GM19372 (cell line): ENCODE results near the gene GNAI2.
"Not testable (repeated sequence)": the region's sequence is repeated elsewhere in the genome, so short reads cannot be mapped to it uniquely, and the experiment has no call there.

Source experiments
- ATAC-seq: cut with Tn5 transposase; IDR thresholded peaks from one replicate; pipeline ENCODE4 v1.9.1; 2021; ENCODE audit warnings: mild to moderate bottlenecking, low read depth, moderate library complexity; ENCODE audit not compliant: unreplicated experiment

GNAI2 gene

DNA sequence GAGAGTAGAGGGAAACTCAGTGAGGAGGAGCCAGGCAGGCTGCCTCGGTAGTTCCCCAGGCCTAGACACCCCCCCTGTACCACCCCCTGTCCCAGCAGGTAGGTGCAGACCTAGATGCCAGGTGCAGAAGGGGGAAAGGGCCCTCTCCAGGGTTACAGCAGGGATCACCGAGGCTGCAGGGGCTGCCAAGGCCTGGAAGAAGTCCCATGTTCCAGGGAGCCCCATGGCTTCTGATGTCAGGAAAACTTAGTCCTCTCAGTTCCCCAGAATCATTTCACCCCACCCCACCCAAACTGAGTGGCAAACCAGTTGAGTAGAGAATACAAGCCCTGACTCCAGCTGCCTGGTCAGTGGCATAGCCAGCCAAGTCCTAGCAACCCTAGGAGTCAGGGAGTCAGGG lies 25.5 kb downstream of the GNAI2 start:
- no peak for ATAC-seq

DNA sequence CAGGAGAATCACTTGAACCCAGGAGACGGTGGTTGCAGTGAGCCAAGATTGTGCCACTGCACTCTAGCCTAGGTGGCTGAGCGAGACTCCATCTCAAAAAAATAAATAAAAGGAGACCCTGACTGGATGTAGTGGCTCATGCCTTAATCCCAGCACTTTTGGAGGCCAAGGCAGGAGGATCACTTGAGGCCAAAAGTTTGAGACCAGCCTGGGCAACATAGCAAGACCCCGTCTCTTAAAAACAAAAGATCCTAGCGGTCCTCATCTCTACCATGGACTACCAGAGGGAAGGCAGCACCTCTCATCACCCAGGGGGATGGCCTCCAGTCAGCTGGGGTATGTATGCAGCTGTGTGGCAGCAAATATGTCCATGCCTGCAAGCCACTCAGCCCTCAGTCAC lies 26.2 kb downstream of the GNAI2 start:
- not testable (repeated sequence) for ATAC-seq

DNA sequence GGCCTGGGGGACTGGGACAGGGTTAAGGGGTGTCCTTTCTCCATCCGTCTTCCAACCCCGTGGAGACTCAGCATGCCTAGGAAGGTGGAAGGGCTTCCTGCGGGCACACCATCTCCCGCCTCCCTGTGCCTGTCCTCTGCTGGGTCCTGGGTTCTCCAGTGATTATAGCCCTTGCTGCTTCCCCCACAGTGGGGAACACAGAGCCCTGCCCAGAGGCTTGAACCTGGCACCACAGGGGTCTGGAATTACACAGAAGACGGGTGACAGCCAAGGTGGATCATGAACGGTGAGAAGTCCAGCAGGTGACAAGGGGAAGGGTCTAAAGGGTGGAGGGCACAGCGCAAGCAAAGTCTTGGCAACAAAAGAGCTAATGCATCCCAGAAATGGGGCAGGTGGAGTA lies 26.8 kb downstream of the GNAI2 start:
- no peak for ATAC-seq

DNA sequence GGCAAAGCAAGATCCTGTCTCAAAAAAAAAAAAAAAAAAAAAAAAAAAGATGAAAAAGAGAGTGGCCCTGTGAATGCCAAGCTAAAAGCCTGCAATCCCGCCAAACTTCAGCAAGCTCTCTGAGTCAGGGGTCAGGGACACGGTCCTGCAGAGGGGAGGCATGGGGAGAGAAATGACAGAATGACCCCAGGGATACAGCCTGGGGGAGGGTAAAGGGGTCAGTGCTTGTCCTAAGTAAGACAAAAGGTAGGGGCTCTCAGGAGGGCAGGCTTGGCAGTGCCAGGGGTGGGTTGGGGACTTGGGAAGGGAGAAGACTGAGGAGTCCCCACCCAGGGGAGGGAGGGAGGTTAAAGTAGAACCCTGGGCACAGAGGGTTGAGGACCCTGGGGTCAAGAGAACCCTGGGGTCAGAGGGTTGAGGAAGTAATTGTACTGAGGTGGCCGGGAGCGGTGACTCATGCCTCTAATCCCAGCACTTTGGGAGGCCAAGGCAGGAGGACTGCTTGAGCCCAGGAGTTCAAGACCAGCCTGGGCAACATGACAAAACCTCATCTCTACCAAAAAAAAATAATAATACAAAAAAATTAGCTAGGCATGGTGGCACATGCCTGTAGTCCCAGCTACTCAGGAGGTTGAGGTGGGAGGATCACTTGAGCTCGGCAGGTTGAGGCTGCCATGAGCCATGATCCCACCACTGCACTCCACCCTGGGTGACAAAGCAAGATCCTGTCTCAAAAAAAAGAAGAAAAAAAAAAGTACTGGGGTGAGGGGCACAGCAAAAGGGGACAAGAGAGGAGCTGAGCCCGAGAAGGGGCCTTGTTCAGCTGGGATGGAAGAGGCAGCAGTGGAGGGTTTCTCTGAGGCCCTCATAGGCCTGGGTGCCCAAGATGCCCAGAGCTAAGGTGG lies 27.7 kb downstream of the GNAI2 start:
- no peak for ATAC-seq

DNA sequence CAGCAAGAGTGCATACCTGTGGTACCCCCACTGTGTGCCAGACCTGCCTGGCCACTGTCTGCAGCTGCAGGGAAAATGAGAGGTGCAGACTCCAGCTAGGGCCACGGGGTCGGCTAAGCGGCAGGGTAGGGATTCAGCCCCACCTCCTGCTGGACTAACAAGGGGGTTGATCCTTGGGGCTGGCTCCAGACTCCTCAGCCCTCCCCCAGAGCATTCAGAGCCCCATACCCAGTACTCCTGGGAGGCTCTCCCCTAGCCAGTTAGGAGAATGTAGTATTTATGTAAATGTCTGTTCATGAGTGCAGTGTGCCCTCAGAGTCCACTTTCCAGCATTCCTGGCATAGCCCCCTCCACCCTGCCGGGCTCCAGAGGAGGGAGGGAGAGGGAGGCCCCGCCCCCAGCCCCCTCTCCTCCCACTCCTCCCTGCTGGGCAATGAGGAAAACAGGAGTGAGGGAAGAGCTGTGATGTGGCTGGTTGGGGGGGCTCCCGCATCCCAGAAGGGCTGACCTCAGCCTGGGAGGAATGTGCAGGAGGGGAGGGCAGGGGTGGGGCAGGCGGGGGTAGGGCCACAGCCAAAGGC lies 28.5 kb downstream of the GNAI2 start:
- no peak for ATAC-seq

DNA sequence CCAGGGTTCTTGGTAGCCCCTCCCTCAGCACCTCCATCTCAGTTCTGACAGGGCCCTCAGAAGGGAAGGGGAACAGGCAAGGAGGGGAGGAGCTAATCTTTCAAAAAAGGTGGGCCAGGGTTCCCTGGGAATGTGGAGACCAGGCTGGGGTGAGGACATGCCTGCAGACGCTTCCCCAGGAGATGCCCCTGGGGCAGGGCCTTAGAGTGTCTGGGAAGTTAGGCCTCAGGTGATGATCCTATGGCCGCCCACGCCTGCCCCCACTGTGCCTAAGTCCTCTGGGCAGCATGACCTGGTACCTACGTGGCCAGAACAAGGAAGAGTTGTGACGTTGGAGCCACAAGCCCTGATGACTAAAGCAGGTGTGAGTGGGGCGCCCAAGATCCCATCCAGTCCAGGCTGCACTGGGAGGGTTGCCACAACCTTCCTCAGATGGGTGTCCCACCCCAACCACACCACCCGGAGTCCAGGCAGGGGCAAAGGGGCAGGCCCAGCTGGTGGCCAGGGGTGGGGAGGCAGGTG lies 29.0 kb downstream of the GNAI2 start:
- ATAC-seq, result no peak

DNA sequence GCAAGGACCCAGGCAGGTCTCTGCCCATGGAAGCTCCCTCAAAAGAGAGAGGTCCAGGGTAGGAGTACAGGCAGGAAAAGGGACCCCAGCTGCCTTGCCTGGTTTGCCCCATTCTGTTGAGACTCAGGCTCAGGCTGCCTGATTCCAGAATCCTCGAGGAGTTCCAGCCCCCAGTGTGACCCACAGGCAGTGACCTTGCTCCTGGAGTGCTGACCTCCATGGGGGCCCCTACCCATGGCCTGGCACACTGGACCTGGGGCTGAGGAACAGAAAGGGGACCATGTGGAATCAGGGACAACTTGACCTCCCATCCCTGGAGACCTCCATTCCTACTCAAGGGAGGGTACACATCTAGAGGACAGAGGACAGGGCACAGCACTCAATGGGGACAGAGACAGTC lies 29.6 kb downstream of the GNAI2 start:
- no peak for ATAC-seq

DNA sequence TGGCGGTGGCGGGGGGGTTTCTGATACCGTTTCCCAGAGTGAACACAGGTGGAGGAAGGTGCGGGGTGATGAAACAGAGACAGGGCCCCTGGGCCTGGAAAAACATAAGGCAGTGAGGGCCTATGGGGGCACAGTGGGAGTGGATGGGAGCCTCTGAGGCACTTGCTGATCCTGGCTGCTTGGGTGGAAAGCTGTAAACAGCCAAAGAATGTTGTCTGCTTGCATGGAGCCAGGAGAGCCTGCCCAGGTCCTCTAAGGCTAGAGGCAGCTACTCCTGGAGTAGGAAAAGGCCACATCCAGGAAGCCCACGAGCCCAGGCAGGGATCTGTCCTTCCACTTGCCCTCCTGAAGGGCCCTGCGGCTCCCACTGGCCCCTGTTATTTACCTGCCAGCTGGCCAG lies 30.0 kb downstream of the GNAI2 start:
- no peak for ATAC-seq

DNA sequence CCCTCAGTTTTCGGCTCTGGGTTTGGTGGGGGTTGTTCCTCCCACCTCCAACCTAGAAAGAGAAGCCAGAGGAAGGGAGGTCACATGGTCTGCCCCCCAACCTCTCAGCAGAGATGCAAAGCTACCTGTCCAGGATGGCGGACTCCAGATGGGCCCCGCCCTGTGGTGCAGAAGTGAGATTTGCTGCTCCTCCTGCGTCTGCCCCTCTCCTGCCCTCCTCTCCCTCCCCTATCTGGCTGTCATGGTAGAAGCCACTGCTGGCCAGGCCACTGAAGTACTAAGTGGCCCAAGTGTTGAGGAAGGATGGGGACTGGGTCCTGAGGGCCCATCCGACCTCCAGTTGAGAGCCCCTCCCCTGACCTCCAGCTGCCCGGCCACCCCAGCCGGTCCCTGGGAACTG lies 30.8 kb downstream of the GNAI2 start:
- ATAC-seq, result no peak

DNA sequence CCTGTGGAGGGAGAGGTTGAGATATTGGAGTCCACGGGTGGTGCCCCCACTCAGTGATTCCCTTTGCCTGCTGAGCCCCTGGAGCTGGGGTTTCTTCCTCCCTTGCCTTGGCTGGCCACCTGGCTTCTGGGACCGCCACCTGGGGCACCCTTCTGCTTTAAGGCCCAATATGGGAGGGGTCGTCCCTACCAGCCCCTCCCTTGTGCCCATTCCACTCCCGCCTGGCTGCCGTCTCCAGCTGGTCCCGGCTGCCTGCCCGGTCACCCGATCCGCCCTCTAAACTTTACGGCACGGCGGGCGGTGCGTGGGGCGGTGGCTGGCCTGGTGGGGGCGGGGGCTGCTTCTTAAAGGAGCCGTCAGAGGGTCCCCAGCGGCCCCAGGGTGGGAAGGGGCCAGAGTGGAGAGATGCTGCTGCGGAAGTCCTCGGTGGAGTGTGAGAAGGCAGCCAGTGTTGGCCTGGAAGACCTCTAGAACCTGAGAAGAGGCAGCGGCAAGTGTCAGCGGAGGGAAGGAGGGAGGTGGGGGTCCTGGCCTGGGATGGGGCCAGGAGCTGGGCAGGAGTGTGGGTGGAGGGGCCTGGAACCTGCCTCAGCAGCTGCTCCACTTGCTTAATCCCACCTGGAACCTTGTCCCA lies 31.4 kb downstream of the GNAI2 start:
- ATAC-seq, result no peak

DNA sequence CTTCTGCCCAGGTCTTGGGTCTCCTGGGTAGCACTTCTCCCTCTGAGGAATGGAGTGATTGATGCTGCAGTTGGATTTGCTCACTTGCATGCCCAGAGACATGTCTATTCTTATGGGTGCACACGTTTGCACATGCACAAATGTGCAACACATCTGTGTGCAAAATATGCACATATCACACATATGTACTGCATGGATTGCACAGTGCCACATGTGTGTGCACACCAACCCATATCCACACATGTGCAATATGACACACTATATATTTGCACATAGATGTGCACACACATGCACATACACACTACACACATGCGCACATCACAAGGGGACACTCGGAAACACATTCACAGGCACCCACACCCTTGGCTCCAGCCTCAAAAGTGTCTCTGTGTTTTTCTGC lies 32.3 kb downstream of the GNAI2 start:
- no peak for ATAC-seq

DNA sequence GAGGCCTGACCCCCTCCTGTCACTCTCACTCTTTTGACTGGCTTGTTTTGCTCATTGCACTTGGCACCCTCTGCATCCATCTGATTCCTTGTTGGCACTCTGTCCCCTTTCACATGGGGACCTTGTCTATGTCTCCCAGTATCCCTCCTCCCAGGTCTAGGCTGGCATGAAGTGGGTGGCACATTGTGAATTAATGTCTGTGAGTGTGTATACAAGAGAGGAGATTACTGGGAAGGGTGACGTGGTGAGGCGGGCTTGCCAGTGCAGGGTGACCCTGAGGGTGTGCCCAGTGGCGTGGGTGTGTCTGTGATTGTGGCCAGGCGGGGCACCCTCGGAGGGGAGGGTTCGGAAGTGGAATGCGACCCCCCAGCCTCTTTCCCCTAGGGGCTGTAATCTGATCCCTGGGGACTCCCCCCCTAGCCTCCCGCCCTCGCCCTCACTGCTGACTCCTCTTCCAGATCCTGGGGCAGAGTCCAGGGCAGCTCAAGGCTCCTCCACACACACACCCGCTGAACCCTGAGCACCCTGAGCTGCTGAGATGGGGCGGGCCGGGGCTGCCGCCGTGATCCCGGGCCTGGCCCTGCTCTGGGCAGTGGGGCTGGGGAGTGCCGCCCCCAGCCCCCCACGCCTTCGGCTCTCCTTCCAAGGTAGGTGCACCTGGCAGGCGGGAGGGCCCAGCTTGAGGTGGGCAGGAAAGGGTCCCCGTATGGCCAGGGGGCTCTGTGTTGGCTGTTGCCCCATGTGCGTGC lies 32.9 kb downstream of the GNAI2 start, which contains the start of gene SEMA3B:
TSS of gene SEMA3B (plus strand) at position 445 of the 749 bp plus-strand sequence. CDS start at position 539, 94 bp downstream.
- ATAC-seq, result no peak

DNA sequence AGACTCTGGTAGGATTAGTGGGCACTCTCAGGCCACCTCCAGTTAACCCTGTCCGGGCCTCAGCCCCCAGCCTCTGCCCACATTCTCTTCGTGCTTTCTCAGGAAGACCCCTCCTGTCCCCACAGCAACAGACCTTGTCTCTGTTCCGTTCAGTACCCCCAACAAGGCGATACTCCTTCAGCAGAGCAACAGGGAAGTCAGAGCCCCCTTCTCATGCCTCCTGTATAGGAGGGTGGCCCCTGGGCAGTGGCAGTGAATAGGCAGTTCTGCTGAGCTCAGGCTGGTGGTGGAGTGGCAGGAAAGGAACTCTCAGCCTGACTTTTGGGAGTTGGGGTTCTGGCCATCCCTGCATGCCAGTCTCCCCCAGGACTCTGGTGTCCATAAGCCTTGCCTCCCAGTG lies 33.5 kb downstream of the GNAI2 start:
- ATAC-seq, result no peak

DNA sequence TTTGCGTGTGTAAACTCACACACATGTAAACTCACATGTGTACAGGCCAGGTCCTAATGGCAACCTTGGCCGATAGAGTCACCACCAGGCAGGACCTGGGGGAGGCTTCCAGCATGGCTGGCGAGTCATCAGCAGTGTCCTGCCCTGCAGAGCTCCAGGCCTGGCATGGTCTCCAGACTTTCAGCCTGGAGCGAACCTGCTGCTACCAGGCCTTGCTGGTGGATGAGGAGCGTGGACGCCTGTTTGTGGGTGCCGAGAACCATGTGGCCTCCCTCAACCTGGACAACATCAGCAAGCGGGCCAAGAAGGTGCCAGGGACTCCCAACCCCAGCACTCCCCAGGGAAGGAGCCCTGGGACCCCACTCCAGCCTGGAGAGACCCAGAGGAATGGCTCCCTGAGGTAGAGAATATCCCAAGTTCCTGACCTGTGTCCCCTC lies 34.0 kb downstream of the GNAI2 start:
- ATAC-seq, result no peak

DNA sequence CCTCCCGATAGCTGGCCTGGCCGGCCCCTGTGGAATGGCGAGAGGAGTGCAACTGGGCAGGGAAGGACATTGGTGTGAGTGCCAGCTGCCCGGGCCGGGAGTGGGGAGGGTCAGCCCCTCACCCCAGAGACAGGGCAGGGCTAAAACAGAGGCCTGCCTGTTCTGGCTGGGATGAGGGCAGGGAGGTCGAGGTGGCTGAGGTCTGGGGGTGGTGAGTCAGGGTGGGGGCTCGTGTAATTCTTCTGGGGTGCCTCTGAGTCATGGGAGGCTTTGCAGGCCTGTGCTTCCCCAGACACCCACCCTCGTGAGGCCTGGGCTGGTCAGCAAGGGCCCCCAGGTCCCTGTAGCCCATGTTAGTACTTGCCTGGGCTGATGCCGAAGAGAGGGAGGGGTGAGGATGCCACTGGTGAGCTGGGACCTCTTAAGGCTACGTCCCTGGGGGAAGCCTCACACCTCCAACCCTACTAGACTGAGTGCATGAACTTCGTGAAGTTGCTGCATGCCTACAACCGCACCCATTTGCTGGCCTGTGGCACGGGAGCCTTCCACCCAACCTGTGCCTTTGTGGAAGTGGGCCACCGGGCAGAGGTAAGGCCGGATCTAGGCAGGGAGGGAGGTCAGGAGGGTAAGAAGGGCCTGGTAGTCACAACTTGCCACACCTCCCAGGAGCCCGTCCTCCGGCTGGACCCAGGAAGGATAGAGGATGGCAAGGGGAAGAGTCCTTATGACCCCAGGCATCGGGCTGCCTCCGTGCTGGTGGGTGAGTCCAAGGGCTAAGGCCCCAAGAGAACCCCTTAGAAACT lies 34.6 kb downstream of the GNAI2 start:
- ATAC-seq, result no peak

DNA sequence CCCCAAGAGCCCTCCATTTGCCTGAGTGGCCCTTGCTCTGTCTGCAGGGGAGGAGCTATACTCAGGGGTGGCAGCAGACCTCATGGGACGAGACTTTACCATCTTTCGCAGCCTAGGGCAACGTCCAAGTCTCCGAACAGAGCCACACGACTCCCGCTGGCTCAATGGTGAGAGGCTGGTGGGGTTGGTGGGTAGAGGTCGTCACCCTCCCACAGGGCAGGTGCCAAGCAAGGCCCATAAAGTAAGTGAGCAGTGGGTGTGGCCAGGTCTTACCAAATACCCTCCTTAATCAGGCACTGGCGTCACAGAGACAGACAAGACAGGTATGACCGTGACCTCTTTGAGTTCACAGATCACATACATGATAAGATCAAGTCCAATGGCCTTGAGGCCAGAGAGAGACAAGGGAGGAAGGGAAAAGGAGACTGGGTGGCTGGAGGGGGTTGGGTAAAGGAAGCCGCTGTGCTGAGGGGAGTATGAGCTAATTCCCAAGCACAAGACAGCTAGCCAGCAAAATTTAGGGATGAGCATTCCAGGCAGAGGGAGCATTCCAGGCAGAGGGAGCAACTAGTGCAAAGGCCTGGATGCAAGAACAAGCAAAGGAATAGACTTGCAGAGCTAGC lies 35.4 kb downstream of the GNAI2 start:
- ATAC-seq, result no peak

DNA sequence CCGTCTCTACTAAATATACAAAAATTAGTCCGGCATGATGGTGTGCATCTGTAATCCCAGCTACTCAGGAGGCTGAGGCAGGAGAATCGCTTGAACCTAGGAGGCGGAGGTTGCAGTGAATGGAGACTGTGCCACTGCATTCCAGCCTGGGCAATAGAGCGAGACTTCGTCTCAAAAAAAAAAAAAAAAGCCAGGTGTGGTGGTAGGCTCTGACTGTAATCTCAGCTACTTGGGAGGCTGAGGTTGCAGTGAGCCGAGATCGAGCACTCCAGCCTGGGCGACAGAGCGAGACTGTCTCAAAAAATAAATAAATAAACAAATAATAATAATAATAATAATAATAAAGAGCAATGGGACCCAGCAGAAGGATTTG lies 36.5 kb downstream of the GNAI2 start:
- ATAC-seq, result not testable (repeated sequence)

DNA sequence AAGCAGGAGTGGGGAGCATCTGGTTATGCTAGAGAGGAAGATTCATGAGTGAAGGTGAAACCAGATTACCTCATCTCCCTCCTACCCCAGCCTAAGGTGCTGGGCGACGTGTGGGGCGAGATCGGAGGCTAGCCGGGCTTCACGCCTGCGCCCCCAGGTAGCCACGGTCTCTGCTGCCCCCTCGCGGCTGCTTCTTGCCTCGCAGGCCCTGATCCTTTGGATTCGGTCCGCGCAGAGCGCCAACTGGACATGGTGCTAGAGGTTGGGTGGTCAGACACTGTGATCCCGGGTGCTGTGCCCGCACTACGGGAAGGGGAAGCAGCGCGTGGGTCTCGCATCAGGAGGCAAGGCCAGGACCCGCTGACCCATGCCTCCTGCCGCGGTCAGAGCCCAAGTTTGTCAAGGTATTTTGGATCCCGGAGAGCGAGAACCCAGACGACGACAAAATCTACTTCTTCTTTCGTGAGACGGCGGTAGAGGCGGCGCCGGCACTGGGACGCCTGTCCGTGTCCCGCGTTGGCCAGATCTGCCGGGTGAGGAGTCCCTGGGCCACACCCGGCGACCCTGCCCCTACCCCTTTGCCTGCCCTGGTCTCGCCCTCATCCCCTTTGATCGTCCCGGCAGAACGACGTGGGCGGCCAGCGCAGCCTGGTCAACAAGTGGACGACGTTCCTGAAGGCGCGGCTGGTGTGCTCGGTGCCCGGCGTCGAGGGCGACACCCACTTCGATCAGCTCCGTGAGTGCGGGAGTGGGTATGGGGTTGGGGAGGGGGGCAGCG lies 37.1 kb downstream of the GNAI2 start:
- peak; percentile 84 for ATAC-seq

DNA sequence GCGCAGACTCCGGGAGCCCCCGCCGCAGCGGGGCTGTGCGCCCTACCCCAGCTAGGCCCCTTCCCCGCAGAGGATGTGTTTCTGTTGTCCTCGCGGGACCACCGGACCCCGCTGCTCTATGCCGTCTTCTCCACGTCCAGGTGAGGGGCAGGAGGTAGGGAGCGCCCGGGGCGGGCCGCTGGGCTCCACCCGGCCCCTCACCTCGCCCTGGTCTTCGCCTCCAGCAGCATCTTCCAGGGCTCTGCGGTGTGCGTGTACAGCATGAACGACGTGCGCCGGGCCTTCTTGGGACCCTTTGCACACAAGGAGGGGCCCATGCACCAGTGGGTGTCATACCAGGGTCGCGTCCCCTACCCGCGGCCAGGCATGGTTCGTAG lies 37.7 kb downstream of the GNAI2 start:
- no peak for ATAC-seq
